T-cell (primary cell): Measurements from ENCODE around the gene TENM3. TPM values are rescaled to one million over a fixed set of nuclear protein-coding genes. Genes with fewer than 3 reads are reported as not detected.

Source experiments
- ATAC-seq, 4 experiments: fragments of 200-7000 bp in 3 of 4; fragments of 150-1000 bp in 1 of 4; cut with Tn5 transposase; replicated peaks in 1 of 4; 1 replicate in 3 of 4; 2 replicates in 1 of 4; pipeline ENCODE4 v1.10.0; 2021; ENCODE audit warnings: moderate library complexity in 3 of 4, mild to moderate bottlenecking in 2 of 4, moderate number of reproducible peaks in 1 of 4
- CTCF ChIA-PET, 2 donors: fragments of 300-600 bp; sonication (Branson Sonifier 250); formaldehyde crosslinking; loops; one replicate each; lab custom pipeline; 2022; ENCODE audit warnings: antibody characterized with exemption in 2 of 2; lab: Charles Lee
- POLR2A ChIA-PET, 2 donors: fragments of 300-600 bp; sonication (Branson Sonifier 250); formaldehyde crosslinking; loops; one replicate each; lab custom pipeline; 2022; ENCODE audit warnings: antibody characterized with exemption in 2 of 2; lab: Charles Lee
- DNase-seq, 35 experiments: peaks; one replicate each; pipeline versions ENCODE4 v3.0.0 to v3.0.0-alpha.2; 2013 to 2023
- H3K27ac ChIP-seq: one replicate; pipeline ENCODE4 v1.5.1; 2013; ENCODE audit warnings: low read length
- H3K27me3 ChIP-seq, 2 experiments: replicated peaks in 1 of 2; 1 replicate in 1 of 2; 2 replicates in 1 of 2; pipeline versions ENCODE4 v1.6.1 to v1.7.0; 2013; ENCODE audit warnings: low read length in 1 of 2, mixed read lengths in 1 of 2; ENCODE audit not compliant: control insufficient read depth in 2 of 2, insufficient read depth in 2 of 2; ENCODE audit errors: extremely low read depth in 1 of 2
- H3K36me3 ChIP-seq, 2 donors: 1 replicate in 1 of 2; 2 replicates in 1 of 2; pipeline versions ENCODE4 v1.6.1 to v1.7.0; 2013; ENCODE audit warnings: low read length in 1 of 2; ENCODE audit not compliant: control insufficient read depth in 2 of 2, insufficient read depth in 1 of 2; ENCODE audit errors: extremely low read depth in 1 of 2
- H3K4me1 ChIP-seq, 2 experiments: 1 replicate in 1 of 2; 2 replicates in 1 of 2; pipeline versions ENCODE4 v1.6.1 to v1.7.0; 2013; ENCODE audit warnings: low read length in 2 of 2, mixed read lengths in 1 of 2; ENCODE audit not compliant: insufficient read depth in 2 of 2, control insufficient read depth in 1 of 2; ENCODE audit errors: extremely low read depth in 1 of 2
- H3K4me3 ChIP-seq, 2 donors: 1 replicate in 1 of 2; 2 replicates in 1 of 2; pipeline versions ENCODE4 v1.5.1 to v1.7.0; 2013; ENCODE audit warnings: mild to moderate bottlenecking in 2 of 2, low read length in 1 of 2, moderate library complexity in 1 of 2; ENCODE audit not compliant: control insufficient read depth in 1 of 2; ENCODE audit errors: extremely low read depth in 1 of 2
- H3K9me3 ChIP-seq: 2 replicates; pipeline ENCODE4 v1.7.0; 2013
- H3K27ac Mint-ChIP-seq, 2 donors: one replicate each; pipeline ENCODE4 v1.8.0; 2020 to 2021; ENCODE audit warnings: mild to moderate bottlenecking in 2 of 2, mixed read lengths in 2 of 2
- H3K27me3 Mint-ChIP-seq, 2 donors: one replicate each; pipeline ENCODE4 v1.8.0; 2021 to 2022; ENCODE audit warnings: mixed read lengths in 2 of 2
- H3K36me3 Mint-ChIP-seq: one replicate; pipeline ENCODE4 v1.8.0; 2021; ENCODE audit warnings: mixed read lengths
- H3K4me1 Mint-ChIP-seq, 3 donors: one replicate each; pipeline ENCODE4 v1.8.0; 2020 to 2022; ENCODE audit warnings: mixed read lengths in 3 of 3, mild to moderate bottlenecking in 1 of 3
- H3K4me3 Mint-ChIP-seq, 3 donors: one replicate each; pipeline ENCODE4 v1.8.0; 2020 to 2022; ENCODE audit warnings: mild to moderate bottlenecking in 3 of 3, mixed read lengths in 3 of 3, moderate library complexity in 3 of 3
- H3K9me3 Mint-ChIP-seq, 3 donors: one replicate each; pipeline ENCODE4 v1.8.0; 2020 to 2022; ENCODE audit warnings: mixed read lengths in 3 of 3
- WGBS: methylation state at CpG from one replicate; pipeline ENCODE4 v1.1.5; 2013; ENCODE audit warnings: missing lambda C conversion rate; ENCODE audit not compliant: insufficient coverage; 5-methylcytosine and 5-hydroxymethylcytosine counted together
- total RNA-seq, 35 experiments: library from RNA in 6 of 35; stranded (reverse) in 6 of 35; fragments of 120-200 nt in 1 of 35; gene quantifications; one replicate each; pipeline versions ENCODE4 v1.2.1 to v1.2.4 and lab custom pipeline; 2013 to 2026

TENM3 gene
- total RNA-seq, 5 donors from 2014 or later (not counting 1 experiment from before 2014, with no cell fraction given): 0.03 to 0.44 (median 0.16) TPM; not detected in 2

- 83% methylated on average over 8 of the region's 10 CpGs for WGBS
- DNase-seq: no peak
- Mint-ChIP-seq H3K9me3 (peaks cover 0 to 5% (median 3%) of the 10 kb centered on the region in 3 donors), H3K27ac (no peak overlapping the region), H3K27me3 (peaks cover 0 to 4% of the 10 kb centered on the region in 2 donors), H3K4me3 (no peak overlapping the region), H3K36me3 (no peaks in the 10 kb centered on the region), H3K4me1 (no peaks in the 10 kb centered on the region)
- no peak for ATAC-seq
- Histone ChIP-seq H3K9me3 (no peaks in the 10 kb centered on the region), H3K27me3 (no peaks in the 10 kb centered on the region), H3K27ac (no peak overlapping the region), H3K36me3 (no peaks in the 10 kb centered on the region), H3K4me1 (no peaks in the 10 kb centered on the region), H3K4me3 (no peak overlapping the region)
- CTCF ChIA-PET: no interaction called here
- POLR2A ChIA-PET: no interaction called here
Measured at GRCh38 chr4:182324282-182324681, 81.1 kb downstream of the TENM3 start.

GRCh38 chr4:182325397-182325796 is 82.2 kb downstream of the TENM3 start:
- peaks cover 0 to 4% of the 10 kb centered on the region in 2 donors for H3K27me3 Mint-ChIP-seq
- Histone ChIP-seq H3K27ac (no peak overlapping the region), H3K9me3 (no peaks in the 10 kb centered on the region), H3K27me3 (no peaks in the 10 kb centered on the region), H3K4me3 (no peak overlapping the region), H3K36me3 (no peaks in the 10 kb centered on the region), H3K4me1 (no peaks in the 10 kb centered on the region)
- no peaks in the 10 kb centered on the region for H3K4me1 Mint-ChIP-seq
- ATAC-seq (no peak), DNase-seq (no peak)
- no peak overlapping the region for H3K27ac Mint-ChIP-seq
- H3K9me3 Mint-ChIP-seq: peaks cover 0 to 5% (median 3%) of the 10 kb centered on the region in 3 donors
- POLR2A ChIA-PET: no interaction called here
- H3K36me3 Mint-ChIP-seq: no peaks in the 10 kb centered on the region
- no CpG with 5 or more reads among the region's 3 CpGs for WGBS
- H3K4me3 Mint-ChIP-seq: no peak overlapping the region
- CTCF ChIA-PET: no interaction called here

GRCh38 chr4:182325848-182326255 is 82.7 kb downstream of the TENM3 start:
- Mint-ChIP-seq H3K4me1 (no peaks in the 10 kb centered on the region), H3K27me3 (peaks cover 0 to 4% of the 10 kb centered on the region in 2 donors), H3K27ac (no peak overlapping the region), H3K9me3 (peaks cover 0 to 5% (median 3%) of the 10 kb centered on the region in 3 donors), H3K36me3 (no peaks in the 10 kb centered on the region), H3K4me3 (no peak overlapping the region)
- Histone ChIP-seq H3K9me3 (no peaks in the 10 kb centered on the region), H3K27me3 (no peaks in the 10 kb centered on the region), H3K4me3 (no peak overlapping the region), H3K27ac (no peak overlapping the region), H3K4me1 (no peaks in the 10 kb centered on the region), H3K36me3 (no peaks in the 10 kb centered on the region)
- CTCF ChIA-PET: no interaction called here
- no peak for ATAC-seq
- POLR2A ChIA-PET: interaction anchor here in 1 of 2 donors (0.6 kb wide), 1 partner anchor 14 kb away, joined by 5 read pairs; no protein-coding TSS in a partner anchor
- 84% methylated on average over 15 of the region's 16 CpGs for WGBS
- DNase-seq: no peak

GRCh38 chr4:182328505-182328904 is 85.3 kb downstream of the TENM3 start:
- DNase-seq (no peak), ATAC-seq (no peak)
- Mint-ChIP-seq H3K4me1 (no peaks in the 10 kb centered on the region), H3K27ac (no peak overlapping the region), H3K9me3 (peaks cover 0 to 3% (median 0%) of the 10 kb centered on the region in 3 donors), H3K27me3 (no peaks in the 10 kb centered on the region), H3K36me3 (no peaks in the 10 kb centered on the region), H3K4me3 (no peak overlapping the region)
- Histone ChIP-seq H3K27ac (no peak overlapping the region), H3K27me3 (no peaks in the 10 kb centered on the region), H3K9me3 (no peaks in the 10 kb centered on the region), H3K36me3 (no peaks in the 10 kb centered on the region), H3K4me1 (no peaks in the 10 kb centered on the region), H3K4me3 (no peak overlapping the region)
- POLR2A ChIA-PET: no interaction called here
- no CpG with 5 or more reads among the region's 7 CpGs for WGBS
- CTCF ChIA-PET: no interaction called here

GRCh38 chr4:182337366-182337765 is 94.2 kb downstream of the TENM3 start:
- Mint-ChIP-seq H3K36me3 (no peaks in the 10 kb centered on the region), H3K27me3 (no peaks in the 10 kb centered on the region), H3K27ac (no peak overlapping the region), H3K4me1 (no peaks in the 10 kb centered on the region), H3K9me3 (no peaks in the 10 kb centered on the region), H3K4me3 (no peak overlapping the region)
- Histone ChIP-seq H3K4me3 (no peak overlapping the region), H3K4me1 (no peaks in the 10 kb centered on the region), H3K36me3 (no peaks in the 10 kb centered on the region), H3K27ac (no peak overlapping the region), H3K27me3 (no peaks in the 10 kb centered on the region), H3K9me3 (no peaks in the 10 kb centered on the region)
- ATAC-seq (no peak), DNase-seq (no peak)
- POLR2A ChIA-PET: no interaction called here
- no CpG with 5 or more reads among the region's 1 CpG for whole genome bisulfite sequencing
- CTCF ChIA-PET: no interaction called here

- Histone ChIP-seq H3K9me3 (no peaks in the 10 kb centered on the region), H3K27me3 (no peaks in the 10 kb centered on the region), H3K4me3 (no peak overlapping the region), H3K4me1 (no peaks in the 10 kb centered on the region), H3K27ac (no peak overlapping the region), H3K36me3 (no peaks in the 10 kb centered on the region)
- Mint-ChIP-seq H3K27me3 (no peaks in the 10 kb centered on the region), H3K9me3 (no peaks in the 10 kb centered on the region), H3K27ac (no peak overlapping the region), H3K4me3 (no peak overlapping the region), H3K36me3 (no peaks in the 10 kb centered on the region), H3K4me1 (no peaks in the 10 kb centered on the region)
- no CpG with 5 or more reads among the region's 3 CpGs for WGBS
- CTCF ChIA-PET: no interaction called here
- DNase-seq (no peak), ATAC-seq (no peak)
- POLR2A ChIA-PET: no interaction called here
Measured at GRCh38 chr4:182338063-182338462, 94.9 kb downstream of the TENM3 start.

GRCh38 chr4:182338746-182339145 is 95.5 kb downstream of the TENM3 start:
- ChIA-PET POLR2A (no interaction called here), CTCF (no interaction called here)
- Histone ChIP-seq H3K27me3 (no peaks in the 10 kb centered on the region), H3K27ac (no peak overlapping the region), H3K4me3 (no peak overlapping the region), H3K9me3 (no peaks in the 10 kb centered on the region), H3K4me1 (no peaks in the 10 kb centered on the region), H3K36me3 (no peaks in the 10 kb centered on the region)
- Mint-ChIP-seq H3K27ac (no peak overlapping the region), H3K27me3 (no peaks in the 10 kb centered on the region), H3K36me3 (no peaks in the 10 kb centered on the region), H3K4me1 (no peaks in the 10 kb centered on the region), H3K9me3 (no peaks in the 10 kb centered on the region), H3K4me3 (no peak overlapping the region)
- WGBS: no CpG with 5 or more reads among the region's 2 CpGs
- ATAC-seq: no peak
- DNase-seq: no peak
